HG02798 (cell line): ENCODE measurements around the gene LCLAT1.

Experiments used
- ATAC-seq: cut with Tn5 transposase; IDR thresholded peaks from one replicate; pipeline ENCODE4 v1.9.1; 2021; ENCODE audit warnings: mild to moderate bottlenecking; ENCODE audit not compliant: unreplicated experiment, poor library complexity

The LCLAT1 gene

GRCh38 chr2:30684516-30684915 lies 237.5 kb downstream of the LCLAT1 start:
- no peak for ATAC-seq

- ATAC-seq, result no peak
Observed at GRCh38 chr2:30684996-30685395, 237.9 kb downstream of the LCLAT1 start.

- ATAC-seq, result no peak
Observed at GRCh38 chr2:30686000-30686399, 239.0 kb downstream of the LCLAT1 start.

GRCh38 chr2:30686669-30687068 lies 239.6 kb downstream of the LCLAT1 start:
- ATAC-seq, result no peak

DNA sequence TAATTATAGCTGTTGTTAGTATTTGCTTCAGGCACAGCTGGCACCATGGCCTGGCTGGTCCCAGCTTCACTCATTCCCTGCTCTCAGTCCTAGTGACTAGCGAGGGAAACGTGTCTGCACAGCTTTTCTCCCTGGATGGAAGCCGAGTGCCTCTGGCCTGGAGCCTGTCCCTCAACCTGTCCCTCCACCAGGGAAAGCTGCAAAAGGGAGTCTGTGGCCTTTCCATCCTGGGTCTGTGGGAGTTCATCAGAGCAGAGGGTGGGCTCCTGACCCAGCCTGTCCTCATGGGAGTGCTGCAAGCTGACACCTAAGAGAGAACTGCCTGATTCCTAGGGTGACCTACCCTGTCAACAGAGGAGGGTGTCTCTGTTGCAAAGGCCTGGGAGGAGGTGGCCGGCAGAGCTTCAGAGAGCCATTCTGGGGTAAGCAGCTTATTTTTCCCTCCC lies 241.9 kb downstream of the LCLAT1 start:
- ATAC-seq, result no peak

- ATAC-seq, result no peak
Observed at GRCh38 chr2:30689496-30690125, 242.6 kb downstream of the LCLAT1 start.

- no peak for ATAC-seq
Observed at GRCh38 chr2:30690126-30690561, 243.1 kb downstream of the LCLAT1 start.

GRCh38 chr2:30691091-30691947 lies 244.3 kb downstream of the LCLAT1 start:
- no peak for ATAC-seq

DNA sequence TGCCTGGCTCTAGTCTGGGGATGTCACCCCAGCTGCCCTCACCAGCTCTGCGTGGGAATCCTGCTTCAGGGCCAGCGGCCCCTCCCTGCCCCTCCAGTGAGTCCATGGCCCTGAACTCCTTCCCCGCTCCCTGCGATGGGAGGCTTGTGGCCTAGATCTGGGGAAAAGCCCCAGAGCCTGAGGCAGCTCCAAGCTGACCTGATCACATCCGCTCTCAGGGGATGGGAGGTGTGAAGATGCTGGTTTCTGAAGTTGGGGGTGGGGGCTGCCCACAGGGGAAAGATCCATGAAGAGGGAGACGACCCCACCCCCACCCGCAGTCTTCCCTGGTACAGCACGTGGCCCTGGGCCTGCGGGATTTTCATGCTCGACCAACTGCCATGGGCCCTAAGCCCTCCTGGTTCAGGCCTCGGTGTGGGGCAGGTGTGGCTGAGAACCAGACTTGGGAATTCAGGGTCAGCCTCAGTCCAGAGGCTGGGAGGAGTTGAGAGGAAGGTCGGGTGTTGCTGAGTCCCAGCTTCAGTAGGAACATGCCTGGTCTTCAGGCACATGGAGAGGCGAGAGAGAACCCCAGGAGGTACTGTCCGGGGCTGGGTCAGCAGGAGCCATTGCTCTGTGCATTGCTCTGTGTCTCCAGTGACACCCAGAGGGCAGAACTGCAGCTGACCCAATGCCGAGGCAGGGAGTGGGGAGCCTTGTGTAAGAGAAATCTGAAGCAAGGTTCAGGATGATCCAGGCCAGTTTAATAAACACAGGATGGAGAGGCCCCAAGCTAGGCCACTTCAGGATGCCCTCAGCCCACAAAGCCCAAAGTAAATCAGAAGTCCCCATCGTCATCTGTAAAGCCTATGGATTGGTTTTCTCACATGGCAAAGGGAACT lies 245.1 kb downstream of the LCLAT1 start:
- ATAC-seq, result no peak

GRCh38 chr2:30692829-30693275 lies 245.8 kb downstream of the LCLAT1 start:
- no peak for ATAC-seq
